Dendritic cell treated with granulocyte-macrophage colony-stimulating factor and Interleukin-4, amounts not matched to agents 40 ng/mL and 50 ng/mL, for 4 days (primary cell): ENCODE results near the gene FLRT2.

Experiments used
- H3K27ac Mint-ChIP-seq: one replicate; pipeline ENCODE4 v1.8.0; 2022; ENCODE audit warnings: mild to moderate bottlenecking, mixed read lengths
- H3K27me3 Mint-ChIP-seq: one replicate; pipeline ENCODE4 v1.8.0; 2022; ENCODE audit warnings: mild to moderate bottlenecking, mixed read lengths
- H3K36me3 Mint-ChIP-seq: one replicate; pipeline ENCODE4 v1.8.0; 2022; ENCODE audit warnings: low read depth, mixed read lengths
- H3K4me1 Mint-ChIP-seq: one replicate; pipeline ENCODE4 v1.8.0; 2022; ENCODE audit warnings: low read depth, mixed read lengths
- H3K4me3 Mint-ChIP-seq: one replicate; pipeline ENCODE4 v1.8.0; 2022; ENCODE audit warnings: mild to moderate bottlenecking, moderate library complexity, mixed read lengths
- H3K9me3 Mint-ChIP-seq: one replicate; pipeline ENCODE4 v1.8.0; 2022; ENCODE audit warnings: mixed read lengths
- intact Hi-C: fragments of 100-400 bp; cut with micrococcal nuclease; formaldehyde crosslinking; loops from one replicate; pipeline ENCODE4 v1.15.0; 2022

The FLRT2 gene

DNA sequence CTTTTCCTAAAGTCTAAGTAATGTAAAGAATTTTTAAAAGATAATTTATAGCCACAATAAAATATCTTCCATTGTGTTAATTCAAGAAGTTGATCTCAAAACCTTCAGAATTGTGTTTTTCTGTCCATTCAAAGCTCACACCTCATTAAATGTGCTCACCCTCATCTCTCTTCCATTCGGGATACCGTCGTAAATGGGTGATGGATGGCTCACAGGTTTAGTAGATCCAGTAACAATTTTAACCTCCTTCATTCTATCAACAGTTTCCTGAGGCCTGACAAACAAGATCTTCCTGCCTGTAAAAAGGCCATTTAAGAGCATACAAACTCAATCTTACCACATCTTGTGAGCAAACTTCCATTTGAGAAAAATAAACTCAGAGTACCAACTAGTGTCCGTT is 9.4 kb upstream of the FLRT2 start:
- H3K9me3 Mint-ChIP-seq, result no peaks in the 10 kb centered on the region
- no peak overlapping the region for H3K27ac Mint-ChIP-seq
- no peaks in the 10 kb centered on the region for H3K36me3 Mint-ChIP-seq
- peaks cover 5% of the 10 kb centered on the region for H3K27me3 Mint-ChIP-seq
- H3K4me3 Mint-ChIP-seq, result no peak overlapping the region
- peaks cover 7% of the 10 kb centered on the region for H3K4me1 Mint-ChIP-seq
- intact Hi-C loops, result no loop called here

DNA sequence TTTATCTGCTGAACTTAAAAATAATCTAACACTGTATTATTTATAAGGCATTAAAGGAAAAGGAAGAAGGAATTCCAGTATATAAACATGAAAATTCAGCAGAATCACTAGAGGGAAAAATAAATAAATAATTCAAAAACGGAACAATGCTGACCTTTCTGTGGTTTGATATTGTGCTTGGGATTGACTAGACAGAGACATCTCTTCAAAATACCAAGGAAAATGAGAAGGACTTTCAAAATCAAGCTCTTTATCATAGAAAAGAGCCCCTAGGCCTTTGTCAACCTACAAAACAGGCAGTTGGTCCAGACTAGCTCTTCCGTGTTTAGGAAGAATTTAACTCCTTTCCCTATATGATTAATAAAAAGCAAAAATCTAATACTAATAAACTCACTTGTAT is 6.3 kb upstream of the FLRT2 start:
- intact Hi-C loops, result no loop called here
- Mint-ChIP-seq H3K27ac (no peak overlapping the region), H3K9me3 (no peaks in the 10 kb centered on the region), H3K4me3 (no peak overlapping the region), H3K36me3 (no peaks in the 10 kb centered on the region), H3K27me3 (peaks cover 28% of the 10 kb centered on the region), H3K4me1 (peaks cover 10% of the 10 kb centered on the region)

GRCh38 chr14:85527006-85527405 is 2.9 kb upstream of the FLRT2 start:
- H3K27me3 Mint-ChIP-seq, result peaks cover 60% of the 10 kb centered on the region
- no peak overlapping the region for H3K4me3 Mint-ChIP-seq
- H3K9me3 Mint-ChIP-seq, result no peaks in the 10 kb centered on the region
- no peaks in the 10 kb centered on the region for H3K36me3 Mint-ChIP-seq
- H3K4me1 Mint-ChIP-seq, result peaks cover 40% of the 10 kb centered on the region
- intact Hi-C loops, result no loop called here
- no peak overlapping the region for H3K27ac Mint-ChIP-seq

- Mint-ChIP-seq H3K36me3 (no peaks in the 10 kb centered on the region), H3K9me3 (no peaks in the 10 kb centered on the region), H3K4me3 (no peak overlapping the region), H3K27ac (no peak overlapping the region), H3K27me3 (peaks cover 64% of the 10 kb centered on the region), H3K4me1 (peaks cover 45% of the 10 kb centered on the region)
- intact Hi-C loops, result no loop called here
Measured at GRCh38 chr14:85527445-85528035, 2.4 kb upstream of the FLRT2 start.

DNA sequence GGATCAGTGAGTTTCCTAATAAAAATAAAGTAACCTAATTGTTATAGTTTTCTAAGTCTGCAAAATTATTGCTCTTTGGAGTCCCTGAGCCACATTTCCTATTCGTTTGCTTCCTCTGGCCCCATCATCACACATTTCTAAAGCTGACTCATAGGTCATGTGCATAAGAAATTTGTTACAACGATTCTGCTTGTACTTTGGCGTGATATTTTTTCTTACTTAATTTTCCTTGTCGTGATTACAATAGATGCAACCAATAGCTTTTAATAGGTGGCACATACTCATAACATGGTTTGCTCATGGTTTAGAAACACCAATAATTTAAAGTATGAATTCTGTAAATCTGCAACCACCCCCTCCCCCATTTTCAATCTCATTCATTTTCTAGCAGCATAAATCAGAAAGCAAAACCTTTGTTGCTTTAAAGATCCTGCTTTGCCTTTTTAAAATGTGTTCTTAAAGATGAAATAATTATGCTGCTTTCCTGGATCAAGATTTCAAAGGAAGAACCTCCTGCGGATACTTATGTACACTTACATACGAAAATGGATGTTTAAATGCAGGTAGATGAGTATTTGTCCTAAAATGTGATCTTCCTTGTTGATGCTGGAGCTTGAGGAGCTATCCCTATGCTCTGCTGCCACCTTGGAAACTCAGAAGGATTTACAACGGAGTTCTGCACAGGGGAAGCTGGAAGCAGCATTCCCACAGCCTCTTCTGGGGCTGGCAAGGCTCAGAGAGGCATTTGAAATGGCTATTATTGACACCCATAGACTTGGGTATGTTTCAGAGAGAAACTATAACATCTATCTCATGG is 1.7 kb upstream of the FLRT2 start:
- intact Hi-C loops, result no loop called here
- Mint-ChIP-seq H3K27ac (no peak overlapping the region), H3K27me3 (peaks cover 71% of the 10 kb centered on the region), H3K4me3 (no peak overlapping the region), H3K9me3 (no peaks in the 10 kb centered on the region), H3K4me1 (peaks cover 53% of the 10 kb centered on the region), H3K36me3 (no peaks in the 10 kb centered on the region)

GRCh38 chr14:85528897-85529631 is 880 bp upstream of the FLRT2 start:
- peaks cover 58% of the 10 kb centered on the region for H3K4me1 Mint-ChIP-seq

DNA sequence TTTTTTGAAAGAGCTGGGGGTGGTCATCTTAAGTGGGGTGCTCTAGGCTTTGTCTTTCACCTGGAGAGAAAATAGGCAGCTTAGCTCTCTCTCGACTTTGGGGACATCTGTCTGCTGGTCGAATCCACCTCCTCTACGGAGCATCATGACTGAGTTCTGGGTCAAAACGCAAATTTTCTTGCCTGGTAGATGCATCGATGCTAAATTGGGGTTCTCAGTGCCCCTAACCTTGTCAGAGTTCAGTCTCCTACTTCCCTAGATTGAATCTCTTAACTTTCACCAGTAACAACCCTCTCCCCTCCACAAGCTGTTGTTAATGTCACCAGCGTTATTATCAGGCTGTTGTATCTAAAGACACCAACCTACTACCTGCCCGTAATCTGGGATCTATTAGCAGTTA is 682 bp downstream of the FLRT2 start:
- Mint-ChIP-seq H3K4me3 (no peak overlapping the region), H3K27ac (no peak overlapping the region), H3K4me1 (peaks cover 65% of the 10 kb centered on the region), H3K27me3 (peaks cover 93% of the 10 kb centered on the region), H3K36me3 (no peaks in the 10 kb centered on the region), H3K9me3 (no peaks in the 10 kb centered on the region)
- intact Hi-C loops, result no loop called here

More at GRCh38 chr14:85528897-85529631, 880 bp upstream of the FLRT2 start:
- Mint-ChIP-seq H3K9me3 (no peaks in the 10 kb centered on the region), H3K36me3 (no peaks in the 10 kb centered on the region), H3K27ac (no peak overlapping the region), H3K27me3 (peaks cover 78% of the 10 kb centered on the region), H3K4me3 (peak overlapping the region; percentile 55)
- intact Hi-C loops, result no loop called here

GRCh38 chr14:85531141-85531586 is 1.2 kb downstream of the FLRT2 start:
- H3K27ac Mint-ChIP-seq, result no peak overlapping the region
- intact Hi-C loops, result no loop called here
- H3K27me3 Mint-ChIP-seq, result peaks cover 92% of the 10 kb centered on the region
- H3K9me3 Mint-ChIP-seq, result no peaks in the 10 kb centered on the region
- H3K4me3 Mint-ChIP-seq, result peak overlapping the region; percentile 80
- H3K36me3 Mint-ChIP-seq, result no peaks in the 10 kb centered on the region
- H3K4me1 Mint-ChIP-seq, result peaks cover 65% of the 10 kb centered on the region

- no peaks in the 10 kb centered on the region for H3K9me3 Mint-ChIP-seq
- no peaks in the 10 kb centered on the region for H3K36me3 Mint-ChIP-seq
- H3K27ac Mint-ChIP-seq, result no peak overlapping the region
- H3K4me3 Mint-ChIP-seq, result peak overlapping the region; percentile 80
- intact Hi-C loops, result no loop called here
- peaks cover 65% of the 10 kb centered on the region for H3K4me1 Mint-ChIP-seq
- H3K27me3 Mint-ChIP-seq, result peaks cover 94% of the 10 kb centered on the region
Measured at GRCh38 chr14:85531587-85532373, 1.8 kb downstream of the FLRT2 start.

GRCh38 chr14:85532374-85533022 is 2.6 kb downstream of the FLRT2 start:
- intact Hi-C loops, result no loop called here
- Mint-ChIP-seq H3K27ac (no peak overlapping the region), H3K4me3 (peak overlapping the region; percentile 80)

GRCh38 chr14:85533023-85533860 is 3.3 kb downstream of the FLRT2 start:
- Mint-ChIP-seq H3K36me3 (no peaks in the 10 kb centered on the region), H3K4me3 (peak overlapping the region; percentile 62), H3K9me3 (no peaks in the 10 kb centered on the region), H3K4me1 (peaks cover 58% of the 10 kb centered on the region), H3K27ac (no peak overlapping the region), H3K27me3 (peaks cover 93% of the 10 kb centered on the region)
- intact Hi-C loops, result no loop called here

More at GRCh38 chr14:85532374-85533022, 2.6 kb downstream of the FLRT2 start:
- H3K27me3 Mint-ChIP-seq, result peaks cover 95% of the 10 kb centered on the region
- peaks cover 65% of the 10 kb centered on the region for H3K4me1 Mint-ChIP-seq
- no peaks in the 10 kb centered on the region for H3K9me3 Mint-ChIP-seq
- no peaks in the 10 kb centered on the region for H3K36me3 Mint-ChIP-seq

GRCh38 chr14:85533861-85534291 is 3.9 kb downstream of the FLRT2 start:
- Mint-ChIP-seq H3K9me3 (no peaks in the 10 kb centered on the region), H3K36me3 (no peaks in the 10 kb centered on the region), H3K4me1 (peaks cover 55% of the 10 kb centered on the region), H3K27me3 (peaks cover 91% of the 10 kb centered on the region), H3K27ac (no peak overlapping the region), H3K4me3 (no peak overlapping the region)
- intact Hi-C loops, result no loop called here
